H9 (cell line): Measurements from ENCODE around the gene ADNP2. TPM values are rescaled to one million over a fixed set of nuclear protein-coding genes. Genes with fewer than 3 reads are reported as not detected.

Experiments
- DNase-seq: peaks from one replicate; pipeline ENCODE4 v3.0.0-alpha.2; 2017
- H2AFZ ChIP-seq: one replicate; pipeline ENCODE4 v1.6.1; 2013; ENCODE audit warnings: mild to moderate bottlenecking, low read length, control low read depth, moderate library complexity
- H2AK5ac ChIP-seq: 2 replicates; pipeline ENCODE4 v1.6.1; 2013; ENCODE audit warnings: low read length, control low read depth, mixed read lengths; ENCODE audit not compliant: insufficient read length
- H2BK120ac ChIP-seq: one replicate; pipeline ENCODE4 v1.6.1; 2013; ENCODE audit warnings: low read depth, mild to moderate bottlenecking, low read length, control low read depth, inconsistent platforms; ENCODE audit not compliant: poor library complexity, severe bottlenecking
- H2BK12ac ChIP-seq: 2 replicates; pipeline ENCODE4 v1.6.1; 2013; ENCODE audit warnings: low read length, control low read depth, mixed read lengths, low read depth; ENCODE audit not compliant: insufficient read length
- H2BK15ac ChIP-seq: 2 replicates; pipeline ENCODE4 v1.6.1; 2013; ENCODE audit warnings: low read depth, low read length, control low read depth
- H2BK20ac ChIP-seq: one replicate; pipeline ENCODE4 v1.6.1; 2013; ENCODE audit warnings: low read depth, mild to moderate bottlenecking, low read length, control low read depth, inconsistent platforms; ENCODE audit not compliant: poor library complexity, severe bottlenecking
- H2BK5ac ChIP-seq: 2 replicates; pipeline ENCODE4 v1.6.1; 2013; ENCODE audit warnings: low read length, control low read depth, mixed read lengths; ENCODE audit not compliant: insufficient read length
- H3K14ac ChIP-seq: 2 replicates; pipeline ENCODE4 v1.6.1; 2013; ENCODE audit warnings: low read length, control low read depth; ENCODE audit not compliant: insufficient read depth
- H3K18ac ChIP-seq: 2 replicates; pipeline ENCODE4 v1.6.1; 2013; ENCODE audit warnings: low read depth, mild to moderate bottlenecking, mixed read lengths, low read length, control low read depth; ENCODE audit not compliant: insufficient read length
- H3K23ac ChIP-seq: 2 replicates; pipeline ENCODE4 v1.6.1; 2013; ENCODE audit warnings: low read length, control low read depth, mixed read lengths, low read depth; ENCODE audit not compliant: insufficient read length
- H3K23me2 ChIP-seq: 2 replicates; pipeline ENCODE4 v1.6.1; 2013; ENCODE audit warnings: low read depth, mild to moderate bottlenecking, mixed read lengths, low read length, control low read depth; ENCODE audit not compliant: insufficient read length, poor library complexity, severe bottlenecking
- H3K27ac ChIP-seq: 2 replicates; pipeline ENCODE4 v1.5.1; 2013; ENCODE audit warnings: low read length, control low read depth, mixed read lengths, low read depth; ENCODE audit not compliant: insufficient read length
- H3K27me3 ChIP-seq: 2 replicates; pipeline ENCODE4 v1.6.1; 2013; ENCODE audit warnings: low read length, control low read depth, inconsistent platforms; ENCODE audit not compliant: insufficient read depth
- H3K4ac ChIP-seq: 2 replicates; pipeline ENCODE4 v1.6.1; 2013; ENCODE audit warnings: low read depth, mild to moderate bottlenecking, control low read depth, inconsistent platforms, low read length, moderate library complexity
- H3K4me1 ChIP-seq: 2 replicates; pipeline ENCODE4 v1.6.1; 2013; ENCODE audit warnings: low read length, control low read depth, inconsistent platforms; ENCODE audit not compliant: insufficient read depth
- H3K4me2 ChIP-seq: 2 replicates; pipeline ENCODE4 v1.6.1; 2013; ENCODE audit warnings: low read length, control low read depth, mixed read lengths; ENCODE audit not compliant: insufficient read length, insufficient read depth
- H3K56ac ChIP-seq: 2 replicates; pipeline ENCODE4 v1.6.1; 2013; ENCODE audit warnings: low read depth, mild to moderate bottlenecking, mixed read lengths, low read length, control low read depth; ENCODE audit not compliant: insufficient read length
- H3K79me1 ChIP-seq: 2 replicates; pipeline ENCODE4 v1.6.1; 2013; ENCODE audit warnings: low read depth, mild to moderate bottlenecking, moderate library complexity, low read length, control low read depth, inconsistent platforms; ENCODE audit not compliant: insufficient read depth, poor library complexity, severe bottlenecking
- H3K79me2 ChIP-seq: 2 replicates; pipeline ENCODE4 v1.6.1; 2013; ENCODE audit warnings: low read length, control low read depth, inconsistent platforms; ENCODE audit not compliant: insufficient read depth
- H3K9ac ChIP-seq: 2 replicates; pipeline ENCODE4 v1.6.1; 2013; ENCODE audit warnings: low read length, control low read depth, mixed read lengths; ENCODE audit not compliant: insufficient read length; ENCODE audit errors: extremely low read depth
- H3K9me3 ChIP-seq: one replicate; pipeline ENCODE4 v1.6.1; 2013; ENCODE audit warnings: low read depth, low read length, inconsistent platforms; ENCODE audit not compliant: control insufficient read depth
- H3T11ph ChIP-seq: one replicate; pipeline ENCODE4 v1.6.1; 2013; ENCODE audit warnings: mild to moderate bottlenecking, low read length, control low read depth, inconsistent platforms
- H4K20me1 ChIP-seq: one replicate; pipeline ENCODE4 v1.6.1; 2013; ENCODE audit not compliant: control insufficient read depth, insufficient read length, insufficient read depth
- H4K5ac ChIP-seq: 2 replicates; pipeline ENCODE4 v1.6.1; 2013; ENCODE audit warnings: low read depth, mild to moderate bottlenecking, mixed read lengths, low read length, control low read depth; ENCODE audit not compliant: insufficient read length
- H4K8ac ChIP-seq: replicated peaks from 2 replicates; pipeline ENCODE4 v1.6.1; 2013; ENCODE audit warnings: low read length, control low read depth, mixed read lengths, low read depth; ENCODE audit not compliant: insufficient read length
- H4K91ac ChIP-seq: 2 replicates; pipeline ENCODE4 v1.6.1; 2013; ENCODE audit warnings: low read depth, mild to moderate bottlenecking, moderate library complexity, mixed read lengths, low read length, control low read depth; ENCODE audit not compliant: insufficient read length
- H3K27ac Mint-ChIP-seq, 3 experiments: 2 replicates in 2 of 3; 3 replicates in 1 of 3; pipeline ENCODE4 v1.8.0; 2020 to 2021; ENCODE audit warnings: mixed read lengths in 3 of 3, mild to moderate bottlenecking in 1 of 3, moderate library complexity in 1 of 3
- H3K27me3 Mint-ChIP-seq: 2 replicates; pipeline ENCODE4 v1.8.0; 2021; ENCODE audit warnings: low read depth, mild to moderate bottlenecking, moderate library complexity, mixed read lengths
- H3K36me3 Mint-ChIP-seq, 3 experiments: 2 replicates in 2 of 3; 3 replicates in 1 of 3; pipeline ENCODE4 v1.8.0; 2020 to 2021; ENCODE audit warnings: low read depth in 3 of 3, mixed read lengths in 3 of 3; ENCODE audit not compliant: insufficient read depth in 1 of 3
- H3K4me1 Mint-ChIP-seq, 2 experiments: 2 replicates each; pipeline ENCODE4 v1.8.0; 2020; ENCODE audit warnings: mixed read lengths in 2 of 2
- H3K4me3 Mint-ChIP-seq, 2 experiments: 2 replicates in 1 of 2; 3 replicates in 1 of 2; pipeline ENCODE4 v1.8.0; 2020 to 2021; ENCODE audit warnings: mild to moderate bottlenecking in 2 of 2, mixed read lengths in 2 of 2, moderate library complexity in 1 of 2
- H3K9me3 Mint-ChIP-seq, 2 experiments: 2 replicates in 1 of 2; 3 replicates in 1 of 2; pipeline ENCODE4 v1.8.0; 2020; ENCODE audit warnings: mild to moderate bottlenecking in 2 of 2, mixed read lengths in 2 of 2, moderate library complexity in 1 of 2
- WGBS: extraction: QIAGEN DNeasy Blood & Tissue Kit; methylation state at CpG from one replicate; pipeline ENCODE4 v1.1.7; 2013; ENCODE audit warnings: missing lambda C conversion rate, low lambda C conversion rate, mixed read lengths; ENCODE audit not compliant: insufficient read length; ENCODE audit errors: extremely low coverage; 5-methylcytosine and 5-hydroxymethylcytosine counted together
- total RNA-seq: library from RNA; stranded (reverse); gene quantifications from 2 replicates; pipeline ENCODE4 v1.2.1, GENCODE V29; 2021
- TF ChIP-seq, protein P1 (sequence below): fragments of 200-600 bp; sonication (generic); conservative IDR thresholded peaks from 3 replicates; pipeline ENCODE4 v1.8.0; 2021; ENCODE audit warnings: antibody characterized with exemption, mild to moderate bottlenecking

The ADNP2 gene
- total RNA-seq, 1 experiment from 2014 or later = 53.5 TPM

DNA sequence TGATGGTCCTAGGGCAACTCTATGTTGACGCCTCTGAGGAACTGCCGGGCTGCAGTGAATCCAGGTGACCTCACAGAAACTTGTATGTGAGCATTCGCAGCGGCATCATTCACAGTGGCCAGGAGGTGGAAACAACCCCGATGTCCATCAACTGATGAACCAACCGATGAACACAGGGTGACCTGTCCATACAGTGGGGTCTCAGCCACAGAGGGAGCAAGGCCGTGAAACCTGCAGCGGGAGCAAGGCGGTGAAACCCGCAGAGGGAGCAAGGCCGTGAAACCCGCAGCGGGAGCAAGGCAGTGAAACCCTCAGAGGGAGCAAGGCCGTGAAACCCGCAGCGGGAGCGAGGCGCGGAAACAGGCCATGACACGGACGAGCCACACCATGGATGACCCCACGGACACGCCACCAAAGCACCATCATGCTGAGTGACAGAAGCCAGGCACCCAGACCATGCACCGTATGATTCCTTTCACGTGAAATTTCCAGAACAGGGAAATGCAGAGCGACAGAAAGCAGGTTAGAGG is 75.2 kb downstream of the ADNP2 start:
- no peak overlapping the region for H3K4ac ChIP-seq
- no peak overlapping the region for H3K14ac ChIP-seq
- WGBS = no CpG with 5 or more reads among the region's 26 CpGs
- DNase-seq = no peak
- Mint-ChIP-seq H3K4me1 (peaks cover 3 to 4% of the 10 kb centered on the region in 2 experiments; a peak in 3 of 4 replicates), H3K4me3 (no peak overlapping the region), H3K9me3 (peaks cover 4 to 5% of the 10 kb centered on the region in 2 experiments; a peak in 2 of 5 replicates), H3K27me3 (no peaks in the 10 kb centered on the region; the same call in 1 of the 2 replicates), H3K36me3 (no peaks in the 10 kb centered on the region; a peak in 1 of 7 replicates), H3K27ac (peak overlapping the region in 1 of 3 experiments; percentile 90; a peak in 2 of 7 replicates)
- H3K23ac ChIP-seq = no peak overlapping the region
- no peak overlapping the region for H2BK120ac ChIP-seq
- no peak overlapping the region for H2BK20ac ChIP-seq
- H3K18ac ChIP-seq = no peak overlapping the region
- no peaks in the 10 kb centered on the region for H3K79me1 ChIP-seq
- no peaks in the 10 kb centered on the region for H4K20me1 ChIP-seq
- no peaks in the 10 kb centered on the region for H3K23me2 ChIP-seq
- H4K5ac ChIP-seq = no peak overlapping the region
- no peak overlapping the region for H3K56ac ChIP-seq
- no peak overlapping the region for H4K8ac ChIP-seq
- H2BK12ac ChIP-seq = no peak overlapping the region
- no peak overlapping the region for H4K91ac ChIP-seq
- no peaks in the 10 kb centered on the region for H3K27me3 ChIP-seq
- H3K79me2 ChIP-seq = no peaks in the 10 kb centered on the region; the same call in 1 of the 2 replicates
- H3K9ac ChIP-seq = no peak overlapping the region
- H2AK5ac ChIP-seq = no peak overlapping the region
- TF ChIP-seq, protein P1, sequence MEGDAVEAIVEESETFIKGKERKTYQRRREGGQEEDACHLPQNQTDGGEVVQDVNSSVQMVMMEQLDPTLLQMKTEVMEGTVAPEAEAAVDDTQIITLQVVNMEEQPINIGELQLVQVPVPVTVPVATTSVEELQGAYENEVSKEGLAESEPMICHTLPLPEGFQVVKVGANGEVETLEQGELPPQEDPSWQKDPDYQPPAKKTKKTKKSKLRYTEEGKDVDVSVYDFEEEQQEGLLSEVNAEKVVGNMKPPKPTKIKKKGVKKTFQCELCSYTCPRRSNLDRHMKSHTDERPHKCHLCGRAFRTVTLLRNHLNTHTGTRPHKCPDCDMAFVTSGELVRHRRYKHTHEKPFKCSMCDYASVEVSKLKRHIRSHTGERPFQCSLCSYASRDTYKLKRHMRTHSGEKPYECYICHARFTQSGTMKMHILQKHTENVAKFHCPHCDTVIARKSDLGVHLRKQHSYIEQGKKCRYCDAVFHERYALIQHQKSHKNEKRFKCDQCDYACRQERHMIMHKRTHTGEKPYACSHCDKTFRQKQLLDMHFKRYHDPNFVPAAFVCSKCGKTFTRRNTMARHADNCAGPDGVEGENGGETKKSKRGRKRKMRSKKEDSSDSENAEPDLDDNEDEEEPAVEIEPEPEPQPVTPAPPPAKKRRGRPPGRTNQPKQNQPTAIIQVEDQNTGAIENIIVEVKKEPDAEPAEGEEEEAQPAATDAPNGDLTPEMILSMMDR = no peak
- H3K9me3 ChIP-seq = no peaks in the 10 kb centered on the region
- no peak overlapping the region for H3K4me2 ChIP-seq
- no peak overlapping the region for H2AFZ ChIP-seq
- no peak overlapping the region for H2BK5ac ChIP-seq
- no peaks in the 10 kb centered on the region for H3K4me1 ChIP-seq
- H3T11ph ChIP-seq = no peak overlapping the region
- H2BK15ac ChIP-seq = no peak overlapping the region
- no peak overlapping the region for H3K27ac ChIP-seq
